NB4 (cell line): ENCODE data around the gene METTL27.
A peak's percentile ranks its signal among the peaks of the same experiment; 100 is the strongest.

ENCODE experiments used
- DNase-seq: peaks from one replicate; pipeline ENCODE4 v3.0.0; 2010; ENCODE audit warnings: low read depth
- H3K4me3 ChIP-seq: one replicate; pipeline ENCODE4 v1.5.1; 2011; ENCODE audit warnings: mild to moderate bottlenecking, low read depth, low read length, moderate library complexity
- CTCF ChIP-seq: IDR thresholded peaks from one replicate; pipeline ENCODE4 v1.5.1; 2012; ENCODE audit warnings: low read depth, low read length
- MAX ChIP-seq: IDR thresholded peaks from 2 replicates; pipeline ENCODE4 v1.6.1; 2011; ENCODE audit warnings: low read depth, low read length
- MYC ChIP-seq: IDR thresholded peaks from 2 replicates; pipeline ENCODE4 v1.6.1; 2011; ENCODE audit warnings: low read depth, low read length
- POLR2A ChIP-seq: IDR thresholded peaks from 2 replicates; pipeline ENCODE4 v1.6.1; 2011; ENCODE audit warnings: mild to moderate bottlenecking; ENCODE audit not compliant: insufficient read length; ENCODE audit errors: extremely low read depth

Gene METTL27

GRCh38 chr7:73879977-73880681 is 37.8 kb upstream of the METTL27 start:
- DNase-seq = no peak
- no peak overlapping the region for H3K4me3 ChIP-seq
- TF ChIP-seq CTCF (no peak), POLR2A (no peak), MAX (no peak), MYC (no peak)

GRCh38 chr7:73876973-73877372 is 34.7 kb upstream of the METTL27 start:
- no peak overlapping the region for H3K4me3 ChIP-seq
- no peak for TF ChIP-seq MYC
- no peak for TF ChIP-seq POLR2A
- TF ChIP-seq MAX = no peak
- no peak for TF ChIP-seq CTCF
- DNase-seq = no peak

- no peak overlapping the region for H3K4me3 ChIP-seq
- no peak for TF ChIP-seq POLR2A
- no peak for TF ChIP-seq MAX
- TF ChIP-seq CTCF = no peak
- TF ChIP-seq MYC = no peak
- DNase-seq = no peak
Observed at GRCh38 chr7:73876361-73876760, 34.0 kb upstream of the METTL27 start.

- no peak overlapping the region for H3K4me3 ChIP-seq
- TF ChIP-seq MAX (peak; percentile 76), CTCF (no peak)
- no peak for DNase-seq
Observed at GRCh38 chr7:73872056-73872908, 30.0 kb upstream of the METTL27 start.

- no peak for DNase-seq
- TF ChIP-seq CTCF = no peak
- TF ChIP-seq MAX = no peak
- no peak for TF ChIP-seq POLR2A
- TF ChIP-seq MYC = no peak
- no peak overlapping the region for H3K4me3 ChIP-seq
Observed at GRCh38 chr7:73871163-73872011, 29.1 kb upstream of the METTL27 start.
